ENCODE results near the gene OAS3. TPM values are rescaled to one million over a fixed set of nuclear protein-coding genes. Genes with fewer than 3 reads are reported as not detected.

OAS3 gene
- polyA plus RNA-seq, 1 of the 3 experiments (the other 2 are of a cell fraction) = 3.0 TPM

DNA sequence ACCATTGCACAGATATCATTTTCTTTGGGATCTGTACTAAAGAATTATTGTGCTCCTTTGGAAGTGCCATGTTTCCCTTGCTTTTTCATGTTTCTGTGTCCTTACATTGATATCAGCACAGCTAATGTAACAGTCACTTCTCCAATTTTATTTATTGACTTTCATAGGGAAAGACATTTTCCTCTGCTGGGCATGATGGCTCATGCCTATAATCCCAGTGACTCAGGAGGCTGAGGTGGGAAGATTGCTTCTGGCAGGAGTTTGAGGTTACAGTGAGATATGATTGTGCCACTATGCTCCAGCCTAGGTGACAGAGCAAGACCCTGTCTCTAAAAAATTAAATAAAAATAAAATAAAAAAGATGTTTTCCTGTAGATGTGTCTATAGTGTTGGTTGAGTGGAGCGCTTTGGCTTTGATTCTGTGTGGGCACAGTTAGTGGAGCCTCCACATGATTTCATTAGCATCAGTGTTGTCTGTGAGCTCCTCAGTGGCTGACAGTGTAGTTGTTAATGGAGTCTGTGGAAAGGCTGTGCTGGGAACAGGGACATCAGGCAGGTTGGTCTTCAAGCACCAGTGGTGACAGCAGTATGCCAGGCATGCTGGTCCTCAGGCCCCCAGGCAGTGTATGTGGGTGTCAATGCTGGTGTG lies 47.5 kb downstream of the OAS3 start:
- DNase-seq = no peak
- no peak overlapping the region for H3K27ac ChIP-seq (ENCODE audit: low read depth in 2 of 2, low read length in 1 of 2)
- H3K4me1 ChIP-seq (ENCODE audit: control insufficient read depth in 1 of 2, insufficient read depth in 2 of 2, low read depth in 1 of 2, low read length in 1 of 2) = no peaks in the 10 kb centered on the region
- H3K9me2 ChIP-seq = no peaks in the 10 kb centered on the region
- H3K9me3 ChIP-seq = no peaks in the 10 kb centered on the region
- no peaks in the 10 kb centered on the region for H4K20me1 ChIP-seq (ENCODE audit: insufficient read depth)
- H3K4me2 ChIP-seq = no peak overlapping the region
- 78% methylated on average over 1 of the region's 1 CpG for WGBS (ENCODE audit: low lambda C conversion rate)
- ChIA-PET POLR2A (no interaction called here), CTCF (interaction anchor here (1.2 to 2.1 kb wide), 2 partner anchors 7 to 63 kb away, joined by 4 to 9 read pairs; no protein-coding TSS in a partner anchor)
- TF ChIP-seq TCF12 (IDR thresholded peaks at IDR 0.05) = no peak
- H3K36me3 ChIP-seq (replicated peaks in 1 of 2; ENCODE audit: control insufficient read depth in 1 of 2, insufficient read depth in 2 of 2, low read length in 1 of 2) = no peaks in the 10 kb centered on the region
- H3F3A ChIP-seq (replicated peaks; ENCODE audit: insufficient read depth) = no peaks in the 10 kb centered on the region
- H2AFZ ChIP-seq (ENCODE audit: low read depth) = no peak overlapping the region
- H3K9ac ChIP-seq = no peak overlapping the region
- H3K27me3 ChIP-seq (ENCODE audit: insufficient read depth) = no peaks in the 10 kb centered on the region
- no peaks in the 10 kb centered on the region for H3K79me2 ChIP-seq (ENCODE audit: insufficient read depth)
- H3K4me3 ChIP-seq (ENCODE audit: low read depth in 2 of 2, low read length in 1 of 2) = no peak overlapping the region

DNA sequence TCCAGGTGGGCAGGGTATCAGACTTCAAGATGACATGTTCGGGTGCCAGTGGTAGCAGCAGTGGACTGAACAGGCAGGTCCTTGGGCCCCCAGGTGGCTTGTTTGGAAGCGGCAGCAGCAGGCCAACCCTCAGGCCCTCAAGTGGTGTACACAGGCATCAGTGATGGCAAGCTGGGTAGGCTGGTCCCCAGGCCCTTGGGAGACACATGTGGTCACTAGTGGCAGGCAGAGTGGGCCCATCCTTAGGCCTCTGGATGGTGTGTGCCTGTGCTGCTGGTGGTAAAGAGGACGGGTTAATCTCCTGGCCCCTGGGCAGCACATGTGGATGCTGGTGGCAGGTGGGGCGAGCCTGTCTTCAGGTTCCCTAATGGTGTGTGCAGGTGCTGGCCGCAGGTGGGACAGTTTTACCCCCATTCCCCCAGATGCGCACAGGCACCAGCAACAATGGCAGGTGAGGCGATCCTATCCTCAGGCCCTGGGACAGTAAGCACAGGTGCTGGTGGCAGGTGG lies 48.1 kb downstream of the OAS3 start:
- no peak overlapping the region for H3K9ac ChIP-seq
- no peaks in the 10 kb centered on the region for H4K20me1 ChIP-seq (ENCODE audit: insufficient read depth)
- H3K4me1 ChIP-seq (ENCODE audit: control insufficient read depth in 1 of 2, insufficient read depth in 2 of 2, low read depth in 1 of 2, low read length in 1 of 2) = no peaks in the 10 kb centered on the region
- H3K4me3 ChIP-seq (ENCODE audit: low read depth in 2 of 2, low read length in 1 of 2) = no peak overlapping the region
- ChIA-PET CTCF (interaction anchor here (1.2 kb wide), 1 partner anchor 62 kb away, joined by 4 read pairs; no protein-coding TSS in a partner anchor), POLR2A (no interaction called here)
- H3K36me3 ChIP-seq (replicated peaks in 1 of 2; ENCODE audit: control insufficient read depth in 1 of 2, insufficient read depth in 2 of 2, low read length in 1 of 2) = no peaks in the 10 kb centered on the region
- H3K79me2 ChIP-seq (ENCODE audit: insufficient read depth) = no peaks in the 10 kb centered on the region
- no peak overlapping the region for H3K4me2 ChIP-seq
- no peaks in the 10 kb centered on the region for H3K27me3 ChIP-seq (ENCODE audit: insufficient read depth)
- no peak for DNase-seq
- H3K27ac ChIP-seq (ENCODE audit: low read depth in 2 of 2, low read length in 1 of 2) = no peak overlapping the region
- TF ChIP-seq RFX5 (IDR thresholded peaks at IDR 0.05; ENCODE audit: low read length) (no peak), EP300 (IDR thresholded peaks at IDR 0.05; ENCODE audit: borderline replicate concordance in 1 of 2, low read depth in 1 of 2, low read length in 1 of 2) (no peak), MEF2A (IDR thresholded peaks at IDR 0.05; ENCODE audit: borderline replicate concordance, low read depth) (no peak), YY1 (IDR thresholded peaks at IDR 0.05; ENCODE audit: low read depth) (no peak), GATA2 (CRISPR knock-in tag; IDR thresholded peaks at IDR 0.05) (no peak), CHD2 (IDR thresholded peaks at IDR 0.05; ENCODE audit: low read length, partially characterized antibody) (no peak), NRF1 (IDR thresholded peaks at IDR 0.05; ENCODE audit: low read depth, low read length) (no peak), TCF12 (IDR thresholded peaks at IDR 0.05) (no peak), POLR2AphosphoS5 (IDR thresholded peaks at IDR 0.05; ENCODE audit: low read depth, low read length) (no peak), JUND (IDR thresholded peaks at IDR 0.05) (no peak), FOXM1 (IDR thresholded peaks at IDR 0.05; ENCODE audit: low read depth) (no peak), RXRA (IDR thresholded peaks at IDR 0.05; ENCODE audit: borderline replicate concordance, low read depth) (no peak), TAF1 (IDR thresholded peaks at IDR 0.05; ENCODE audit: borderline replicate concordance, low read depth, low read length) (no peak), SIN3A (IDR thresholded peaks at IDR 0.05; ENCODE audit: borderline replicate concordance, low read depth, low read length) (no peak)
- TF ChIP-seq, protein P1, sequence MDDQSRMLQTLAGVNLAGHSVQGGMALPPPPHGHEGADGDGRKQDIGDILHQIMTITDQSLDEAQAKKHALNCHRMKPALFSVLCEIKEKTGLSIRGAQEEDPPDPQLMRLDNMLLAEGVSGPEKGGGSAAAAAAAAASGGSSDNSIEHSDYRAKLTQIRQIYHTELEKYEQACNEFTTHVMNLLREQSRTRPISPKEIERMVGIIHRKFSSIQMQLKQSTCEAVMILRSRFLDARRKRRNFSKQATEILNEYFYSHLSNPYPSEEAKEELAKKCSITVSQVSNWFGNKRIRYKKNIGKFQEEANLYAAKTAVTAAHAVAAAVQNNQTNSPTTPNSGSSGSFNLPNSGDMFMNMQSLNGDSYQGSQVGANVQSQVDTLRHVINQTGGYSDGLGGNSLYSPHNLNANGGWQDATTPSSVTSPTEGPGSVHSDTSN (IDR thresholded peaks at IDR 0.05) = no peak
- TF ChIP-seq, protein P2, sequence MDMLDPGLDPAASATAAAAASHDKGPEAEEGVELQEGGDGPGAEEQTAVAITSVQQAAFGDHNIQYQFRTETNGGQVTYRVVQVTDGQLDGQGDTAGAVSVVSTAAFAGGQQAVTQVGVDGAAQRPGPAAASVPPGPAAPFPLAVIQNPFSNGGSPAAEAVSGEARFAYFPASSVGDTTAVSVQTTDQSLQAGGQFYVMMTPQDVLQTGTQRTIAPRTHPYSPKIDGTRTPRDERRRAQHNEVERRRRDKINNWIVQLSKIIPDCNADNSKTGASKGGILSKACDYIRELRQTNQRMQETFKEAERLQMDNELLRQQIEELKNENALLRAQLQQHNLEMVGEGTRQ (IDR thresholded peaks at IDR 0.05; ENCODE audit: borderline replicate concordance, low read depth, low read length) = no peak
- TF ChIP-seq, protein P3, sequence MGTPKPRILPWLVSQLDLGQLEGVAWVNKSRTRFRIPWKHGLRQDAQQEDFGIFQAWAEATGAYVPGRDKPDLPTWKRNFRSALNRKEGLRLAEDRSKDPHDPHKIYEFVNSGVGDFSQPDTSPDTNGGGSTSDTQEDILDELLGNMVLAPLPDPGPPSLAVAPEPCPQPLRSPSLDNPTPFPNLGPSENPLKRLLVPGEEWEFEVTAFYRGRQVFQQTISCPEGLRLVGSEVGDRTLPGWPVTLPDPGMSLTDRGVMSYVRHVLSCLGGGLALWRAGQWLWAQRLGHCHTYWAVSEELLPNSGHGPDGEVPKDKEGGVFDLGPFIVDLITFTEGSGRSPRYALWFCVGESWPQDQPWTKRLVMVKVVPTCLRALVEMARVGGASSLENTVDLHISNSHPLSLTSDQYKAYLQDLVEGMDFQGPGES (IDR thresholded peaks at IDR 0.05; ENCODE audit: low read depth, low read length) = no peak
- TF ChIP-seq, protein P4, sequence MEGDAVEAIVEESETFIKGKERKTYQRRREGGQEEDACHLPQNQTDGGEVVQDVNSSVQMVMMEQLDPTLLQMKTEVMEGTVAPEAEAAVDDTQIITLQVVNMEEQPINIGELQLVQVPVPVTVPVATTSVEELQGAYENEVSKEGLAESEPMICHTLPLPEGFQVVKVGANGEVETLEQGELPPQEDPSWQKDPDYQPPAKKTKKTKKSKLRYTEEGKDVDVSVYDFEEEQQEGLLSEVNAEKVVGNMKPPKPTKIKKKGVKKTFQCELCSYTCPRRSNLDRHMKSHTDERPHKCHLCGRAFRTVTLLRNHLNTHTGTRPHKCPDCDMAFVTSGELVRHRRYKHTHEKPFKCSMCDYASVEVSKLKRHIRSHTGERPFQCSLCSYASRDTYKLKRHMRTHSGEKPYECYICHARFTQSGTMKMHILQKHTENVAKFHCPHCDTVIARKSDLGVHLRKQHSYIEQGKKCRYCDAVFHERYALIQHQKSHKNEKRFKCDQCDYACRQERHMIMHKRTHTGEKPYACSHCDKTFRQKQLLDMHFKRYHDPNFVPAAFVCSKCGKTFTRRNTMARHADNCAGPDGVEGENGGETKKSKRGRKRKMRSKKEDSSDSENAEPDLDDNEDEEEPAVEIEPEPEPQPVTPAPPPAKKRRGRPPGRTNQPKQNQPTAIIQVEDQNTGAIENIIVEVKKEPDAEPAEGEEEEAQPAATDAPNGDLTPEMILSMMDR (IDR thresholded peaks at IDR 0.05) = no peak
- 63% methylated on average over 5 of the region's 7 CpGs for WGBS (ENCODE audit: low lambda C conversion rate)
- no peaks in the 10 kb centered on the region for H3F3A ChIP-seq (replicated peaks; ENCODE audit: insufficient read depth)
- H2AFZ ChIP-seq (ENCODE audit: low read depth) = no peak overlapping the region
- H3K9me3 ChIP-seq = no peaks in the 10 kb centered on the region
- no peaks in the 10 kb centered on the region for H3K9me2 ChIP-seq
